IMR-90 (cell line): Measurements from ENCODE around the gene CYP4F2. TPM values are rescaled to one million over a fixed set of nuclear protein-coding genes. Genes with fewer than 3 reads are reported as not detected.
"Not testable (repeated sequence)": the region's sequence is repeated elsewhere in the genome, so short reads cannot be mapped to it uniquely, and the experiment has no call there.

Experiments used
- ATAC-seq: fragments of 200-7000 bp; cut with Tn5 transposase; 2 replicates; pipeline ENCODE4 v1.9.1; 2020; ENCODE audit warnings: low read depth, mild to moderate bottlenecking, moderate library complexity
- BruUV-seq: library from RNA; stranded (reverse); fragments of 400-500 nt; replicated peaks from 2 replicates; lab custom pipeline; 2021; lab: Mats Ljungman, UMichigan
- CTCF ChIA-PET: fragments of 300-600 bp; formaldehyde crosslinking; extraction: SDS; loops from one replicate; lab custom pipeline; 2021; ENCODE audit warnings: antibody characterized with exemption; lab: Yijun Ruan, JAX
- POLR2A ChIA-PET: fragments of 300-600 bp; sonication (Branson Sonifier 250); formaldehyde crosslinking; loops from one replicate; lab custom pipeline; 2022; ENCODE audit warnings: antibody characterized with exemption; ENCODE audit not compliant: unreplicated experiment; lab: Charles Lee
- DNase-seq: peaks from one replicate; pipeline ENCODE4 v3.0.0; 2013
- H2AFZ ChIP-seq: replicated peaks from 2 replicates; pipeline ENCODE3; 2013; ENCODE audit warnings: low read length, mild to moderate bottlenecking; ENCODE audit not compliant: poor library complexity
- H2AK5ac ChIP-seq: 2 replicates; pipeline ENCODE4 v1.6.1; 2013; ENCODE audit warnings: low read depth, low read length, inconsistent platforms
- H2AK9ac ChIP-seq: replicated peaks from 2 replicates; pipeline ENCODE3; 2013; ENCODE audit warnings: mild to moderate bottlenecking, low read depth, low read length, moderate library complexity; ENCODE audit not compliant: poor library complexity
- H2BK120ac ChIP-seq: 2 replicates; pipeline ENCODE4 v1.6.1; 2013; ENCODE audit warnings: low read depth, low read length, inconsistent platforms
- H2BK15ac ChIP-seq: 3 replicates; pipeline ENCODE4 v1.6.1; 2013; ENCODE audit warnings: low read depth, low read length, inconsistent platforms
- H2BK20ac ChIP-seq: 2 replicates; pipeline ENCODE4 v1.6.1; 2013; ENCODE audit warnings: low read depth, mild to moderate bottlenecking, inconsistent platforms, low read length, moderate library complexity
- H2BK5ac ChIP-seq: 2 replicates; pipeline ENCODE4 v1.6.1; 2013; ENCODE audit warnings: mild to moderate bottlenecking, low read depth, low read length, inconsistent platforms; ENCODE audit not compliant: poor library complexity, severe bottlenecking
- H3K14ac ChIP-seq: replicated peaks from 2 replicates; pipeline ENCODE4 v1.6.1; 2013; ENCODE audit warnings: low read depth, low read length, inconsistent platforms
- H3K18ac ChIP-seq: 2 replicates; pipeline ENCODE4 v1.6.1; 2013; ENCODE audit warnings: low read depth, low read length, control low read depth
- H3K23ac ChIP-seq: 2 replicates; pipeline ENCODE4 v1.6.1; 2013; ENCODE audit warnings: low read depth, low read length, inconsistent platforms
- H3K27ac ChIP-seq: 2 replicates; pipeline ENCODE4 v1.5.1; 2013; ENCODE audit warnings: mild to moderate bottlenecking, control low read depth, low read length; ENCODE audit not compliant: insufficient read depth
- H3K27me3 ChIP-seq: 2 replicates; pipeline ENCODE4 v1.6.1; 2013; ENCODE audit warnings: low read length; ENCODE audit not compliant: control insufficient read depth, insufficient read depth
- H3K36me3 ChIP-seq: 2 replicates; pipeline ENCODE4 v1.6.1; 2013; ENCODE audit warnings: low read length, mixed read lengths; ENCODE audit not compliant: control insufficient read depth, insufficient read depth
- H3K4ac ChIP-seq: 2 replicates; pipeline ENCODE4 v1.6.1; 2013; ENCODE audit warnings: low read depth, low read length, inconsistent platforms
- H3K4me1 ChIP-seq: 2 replicates; pipeline ENCODE4 v1.6.1; 2013; ENCODE audit warnings: low read length, mixed read lengths; ENCODE audit not compliant: control insufficient read depth, insufficient read depth
- H3K4me2 ChIP-seq: 2 replicates; pipeline ENCODE4 v1.6.1; 2013; ENCODE audit warnings: low read depth, mild to moderate bottlenecking, control low read depth, low read length, moderate library complexity
- H3K4me3 ChIP-seq: 2 replicates; pipeline ENCODE4 v1.5.1; 2013; ENCODE audit warnings: low read depth, mild to moderate bottlenecking, control low read depth, low read length, moderate library complexity; ENCODE audit not compliant: insufficient read depth
- H3K56ac ChIP-seq: 2 replicates; pipeline ENCODE4 v1.6.1; 2013; ENCODE audit warnings: low read length, inconsistent platforms; ENCODE audit not compliant: insufficient read depth; ENCODE audit errors: extremely low read depth
- H3K79me1 ChIP-seq, 2 experiments: 2 replicates each; pipeline ENCODE4 v1.6.1; 2013; ENCODE audit warnings: low read length in 2 of 2, inconsistent platforms in 1 of 2, low read depth in 1 of 2
- H3K9ac ChIP-seq: 2 replicates; pipeline ENCODE4 v1.6.1; 2013; ENCODE audit warnings: low read depth, low read length, control low read depth
- H3K9me1 ChIP-seq: 2 replicates; pipeline ENCODE4 v1.6.1; 2013; ENCODE audit warnings: low read length, inconsistent platforms; ENCODE audit not compliant: insufficient read depth
- H3K9me3 ChIP-seq: 2 replicates; pipeline ENCODE4 v1.6.1; 2013; ENCODE audit warnings: low read length; ENCODE audit not compliant: control insufficient read depth, insufficient read depth
- H4K20me1 ChIP-seq: 2 replicates; pipeline ENCODE4 v1.6.1; 2013; ENCODE audit warnings: low read length, inconsistent platforms; ENCODE audit not compliant: insufficient read depth
- H4K5ac ChIP-seq: 2 replicates; pipeline ENCODE4 v1.6.1; 2013; ENCODE audit warnings: mild to moderate bottlenecking, low read depth, low read length, control low read depth
- H4K8ac ChIP-seq, 2 experiments: 2 replicates each; pipeline ENCODE4 v1.6.1; 2013; ENCODE audit warnings: low read depth in 2 of 2, low read length in 2 of 2, control low read depth in 1 of 2, inconsistent platforms in 1 of 2
- H4K91ac ChIP-seq: 2 replicates; pipeline ENCODE4 v1.6.1; 2013; ENCODE audit warnings: low read depth, low read length, inconsistent platforms; ENCODE audit not compliant: insufficient read depth
- WGBS, 2 experiments: methylation state at CpG; one replicate each; pipeline versions ENCODE4 v1.1.5 to v1.1.7; 2013; ENCODE audit warnings: missing lambda C conversion rate in 2 of 2; ENCODE audit not compliant: insufficient read length in 1 of 2; ENCODE audit errors: extremely low coverage in 2 of 2; 5-methylcytosine and 5-hydroxymethylcytosine counted together
- dilution Hi-C: fragments of 300-500 bp; cut with HindIII; formaldehyde crosslinking; loops from one replicate; pipeline ENCODE4 v1.14.3; 2018; ENCODE audit warnings: low sequenced_read_pairs; ENCODE audit not compliant: unreplicated experiment
- in situ Hi-C: fragments of 300-500 bp; cut with MboI; formaldehyde crosslinking; loops from 3 replicates; pipeline ENCODE4 v1.14.3; 2019; ENCODE audit warnings: low sequenced_read_pairs, inconsistent platforms, mixed read lengths
- intact Hi-C: fragments of 100-400 bp; cut with micrococcal nuclease; formaldehyde crosslinking; loops from 2 replicates; pipeline ENCODE4 v1.10.0; 2022
- polyA plus RNA-seq, 3 experiments: library from polyadenylated mRNA; depleted of rRNA; stranded (reverse); fragments of >200 nt; gene quantifications; 2 replicates each; pipeline ENCODE4 v1.2.3, GENCODE V29; 2012; ENCODE audit warnings: low replicate concordance in 1 of 3
- total RNA-seq: library from RNA; depleted of rRNA; stranded (reverse); fragments of >200 nt; gene quantifications from 2 replicates; pipeline ENCODE4 v1.2.3, GENCODE V29; 2012

Gene CYP4F2
- total and polyA plus RNA-seq, 2 of the 4 experiments (the other 2 are of a cell fraction), result not detected

GRCh38 chr19:15900032-15900431 lies 2.2 kb upstream of the CYP4F2 start:
- H2BK120ac ChIP-seq, POLR2A ChIA-PET, H3K4me3 ChIP-seq, H3K9ac ChIP-seq, H3K36me3 ChIP-seq, H3K79me1 ChIP-seq, H4K91ac ChIP-seq, H2AK9ac ChIP-seq, H3K14ac ChIP-seq, H4K8ac ChIP-seq, CTCF ChIA-PET, H2AK5ac ChIP-seq, H4K20me1 ChIP-seq, H3K56ac ChIP-seq, dilution Hi-C loops, H2AFZ ChIP-seq, intact Hi-C loops, H3K18ac ChIP-seq, H3K23ac ChIP-seq, H3K4me2 ChIP-seq, H3K27ac ChIP-seq, H2BK15ac ChIP-seq, H2BK20ac ChIP-seq, ATAC-seq, H4K5ac ChIP-seq, H2BK5ac ChIP-seq, DNase-seq, in situ Hi-C loops, H3K4me1 ChIP-seq, H3K27me3 ChIP-seq, H3K9me1 ChIP-seq, BruUV-seq, H3K4ac ChIP-seq: not testable (repeated sequence)
- WGBS, 2 experiments, result no CpG with 5 or more reads among the region's 15 CpGs
- peaks cover 21% of the 10 kb centered on the region; the same call in 1 of the 2 replicates for H3K9me3 ChIP-seq

- H4K20me1 ChIP-seq, H4K5ac ChIP-seq, H4K8ac ChIP-seq, H2AK9ac ChIP-seq, H3K27me3 ChIP-seq, CTCF ChIA-PET, H3K4me3 ChIP-seq, H3K4me2 ChIP-seq, BruUV-seq, H2AFZ ChIP-seq, H3K9ac ChIP-seq, H3K4ac ChIP-seq, H2AK5ac ChIP-seq, H3K79me1 ChIP-seq, H2BK120ac ChIP-seq, H3K56ac ChIP-seq, H3K23ac ChIP-seq, H3K18ac ChIP-seq, H2BK5ac ChIP-seq, H3K36me3 ChIP-seq, ATAC-seq, H3K27ac ChIP-seq, H3K9me1 ChIP-seq, H2BK20ac ChIP-seq, in situ Hi-C loops, H3K4me1 ChIP-seq, H4K91ac ChIP-seq, DNase-seq, intact Hi-C loops, POLR2A ChIA-PET, H3K14ac ChIP-seq, H2BK15ac ChIP-seq, dilution Hi-C loops: not testable (repeated sequence)
- WGBS, 2 experiments, result 5% methylated on average over 8 of the region's 30 CpGs; no CpG with 5 or more reads in 1 of the 2 experiments
- peaks cover 23% of the 10 kb centered on the region; the same call in 1 of the 2 replicates for H3K9me3 ChIP-seq
Observed at GRCh38 chr19:15899561-15899960, 1.7 kb upstream of the CYP4F2 start.
